ENCODE results near the gene CHDH.
A peak's percentile ranks its signal among the peaks of the same experiment; 100 is the strongest.

The CHDH gene

DNA sequence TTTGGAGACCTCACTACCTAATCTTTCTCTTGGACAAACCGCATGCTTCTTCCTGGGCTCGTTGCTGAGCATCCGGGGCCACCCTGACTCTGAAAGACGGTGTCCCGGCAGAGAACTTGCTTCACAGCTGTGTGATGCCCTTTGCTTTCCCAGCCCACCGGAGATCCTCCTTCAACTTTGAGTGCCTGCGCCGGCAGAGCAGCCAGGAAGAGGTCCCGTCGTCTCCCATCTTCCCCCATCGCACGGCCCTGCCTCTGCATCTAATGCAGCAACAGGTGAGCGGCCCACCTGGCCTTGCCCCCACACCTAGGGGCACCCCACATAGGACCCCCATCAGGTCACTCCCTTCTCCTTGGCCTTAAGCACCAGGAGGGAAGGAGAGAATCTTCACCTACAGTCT lies 37.7 kb downstream of the CHDH start:
- DNase-seq (ENCODE audit: low read depth in 2 of 2), result no peak

DNA sequence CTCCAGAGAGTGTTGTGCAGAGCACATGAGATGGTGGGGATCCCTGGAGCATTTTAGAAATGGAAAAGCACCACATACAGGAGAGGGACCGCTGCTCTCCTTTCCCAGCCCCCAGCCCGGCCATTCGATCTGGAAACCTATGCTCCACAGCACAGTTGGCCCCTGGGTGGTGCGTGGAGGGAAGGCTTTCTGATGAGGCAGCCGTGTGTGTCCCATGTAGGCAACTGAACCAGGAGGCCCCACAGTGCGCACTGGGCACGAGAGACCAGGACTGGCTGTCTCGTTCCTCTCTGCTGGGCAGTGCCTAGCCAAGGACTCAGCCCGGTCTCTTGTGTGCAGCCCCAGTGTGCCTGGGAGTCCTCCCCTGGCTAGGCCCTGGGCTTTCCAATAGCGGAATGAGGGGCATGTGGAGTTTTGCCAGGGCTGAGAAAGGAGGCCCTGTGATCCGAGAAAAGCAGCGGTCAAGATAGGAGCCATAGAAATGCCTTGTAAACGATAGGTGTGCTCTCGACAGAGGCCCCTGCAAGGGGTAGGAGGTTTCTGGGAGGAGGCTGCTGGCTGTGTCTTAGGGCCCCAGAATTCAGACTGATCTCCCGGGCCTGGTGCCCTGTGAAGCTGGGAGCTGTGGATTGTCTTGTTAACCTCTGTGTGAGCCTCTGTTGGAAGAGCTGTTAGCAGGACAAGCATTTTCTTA lies 39.0 kb downstream of the CHDH start:
- DNase-seq (ENCODE audit: low read depth in 2 of 2), result no peak

DNA sequence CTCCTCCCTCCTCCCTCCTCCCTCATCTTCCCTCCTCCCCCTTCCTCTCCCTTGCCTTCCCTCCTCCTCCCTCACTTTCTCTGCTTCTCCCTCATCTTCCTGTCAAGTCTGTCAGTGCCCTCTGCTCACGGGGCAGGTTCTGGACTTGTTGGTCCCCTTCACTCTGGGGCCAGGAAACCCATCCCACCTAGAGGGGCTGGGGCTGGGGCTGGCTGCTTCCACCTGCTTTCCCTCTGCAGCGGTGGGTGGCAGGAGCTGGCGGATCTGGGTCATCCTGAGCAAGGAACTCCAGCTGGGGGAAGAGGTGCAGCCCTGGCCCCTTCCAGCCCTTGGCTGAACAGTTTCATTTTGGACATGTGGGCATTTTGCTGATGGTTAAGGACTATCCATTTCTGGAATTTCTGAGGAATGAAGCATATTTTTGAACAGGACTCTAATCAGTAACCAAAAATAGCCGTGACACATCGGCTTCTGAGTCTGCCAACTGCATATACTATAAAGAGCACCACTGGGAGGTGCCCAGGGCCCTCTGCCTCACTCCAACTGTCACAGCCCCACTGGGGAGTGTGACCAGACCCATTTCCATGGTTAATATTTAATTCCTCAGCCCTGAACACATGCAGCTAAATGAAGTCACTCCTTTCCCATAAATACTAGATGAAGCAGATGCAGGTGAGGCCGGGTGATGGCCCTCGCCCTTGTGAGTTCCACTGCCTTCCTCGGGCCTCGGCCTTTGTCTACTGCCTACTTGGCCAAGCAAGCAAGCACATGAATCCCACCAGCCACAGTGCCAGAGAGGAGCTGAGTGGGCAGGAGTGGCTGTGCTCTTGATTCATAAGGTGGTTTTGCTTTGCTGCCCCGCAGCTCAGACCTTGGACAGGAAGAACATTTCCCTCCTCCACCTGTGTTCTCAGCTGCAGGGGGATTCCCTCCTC lies 39.8 kb downstream of the CHDH start:
- peak; percentile 54 to 57 for DNase-seq (ENCODE audit: low read depth in 2 of 2)

DNA sequence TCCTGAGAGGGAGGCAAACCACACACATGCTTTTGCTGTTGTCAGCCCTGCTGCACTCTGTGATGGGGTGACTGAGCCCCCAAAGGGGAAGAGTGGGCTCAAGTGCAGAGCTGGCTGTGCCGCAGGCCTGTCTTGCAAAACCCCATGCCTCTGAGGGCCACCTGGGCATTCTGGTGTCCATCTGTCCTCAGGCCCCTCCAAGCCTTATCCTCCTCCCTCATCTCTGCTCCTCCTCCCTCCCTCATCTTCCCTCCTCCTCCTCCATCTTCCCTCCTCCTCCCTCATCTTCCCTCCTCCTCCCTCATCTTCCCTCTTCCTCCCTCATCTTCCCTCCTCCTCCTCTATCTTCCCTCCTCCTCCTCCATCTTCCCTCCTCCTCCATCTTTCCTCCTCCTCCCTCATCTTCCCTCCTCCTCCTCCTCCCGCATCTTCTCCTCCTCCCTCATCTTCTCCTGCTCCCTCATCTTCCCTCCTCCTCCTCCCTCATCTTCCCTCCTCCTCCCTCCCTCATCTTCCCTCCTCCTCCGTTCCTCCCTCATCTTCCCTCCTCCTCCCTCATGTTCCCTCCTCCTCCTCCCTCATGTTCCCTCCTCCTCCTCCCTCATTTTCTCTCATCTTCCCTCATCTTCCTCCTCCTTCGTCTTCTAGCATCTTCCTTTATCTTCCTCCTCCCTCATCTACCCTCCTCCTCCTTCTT lies 40.6 kb downstream of the CHDH start:
- DNase-seq (ENCODE audit: low read depth in 2 of 2), result no peak

DNA sequence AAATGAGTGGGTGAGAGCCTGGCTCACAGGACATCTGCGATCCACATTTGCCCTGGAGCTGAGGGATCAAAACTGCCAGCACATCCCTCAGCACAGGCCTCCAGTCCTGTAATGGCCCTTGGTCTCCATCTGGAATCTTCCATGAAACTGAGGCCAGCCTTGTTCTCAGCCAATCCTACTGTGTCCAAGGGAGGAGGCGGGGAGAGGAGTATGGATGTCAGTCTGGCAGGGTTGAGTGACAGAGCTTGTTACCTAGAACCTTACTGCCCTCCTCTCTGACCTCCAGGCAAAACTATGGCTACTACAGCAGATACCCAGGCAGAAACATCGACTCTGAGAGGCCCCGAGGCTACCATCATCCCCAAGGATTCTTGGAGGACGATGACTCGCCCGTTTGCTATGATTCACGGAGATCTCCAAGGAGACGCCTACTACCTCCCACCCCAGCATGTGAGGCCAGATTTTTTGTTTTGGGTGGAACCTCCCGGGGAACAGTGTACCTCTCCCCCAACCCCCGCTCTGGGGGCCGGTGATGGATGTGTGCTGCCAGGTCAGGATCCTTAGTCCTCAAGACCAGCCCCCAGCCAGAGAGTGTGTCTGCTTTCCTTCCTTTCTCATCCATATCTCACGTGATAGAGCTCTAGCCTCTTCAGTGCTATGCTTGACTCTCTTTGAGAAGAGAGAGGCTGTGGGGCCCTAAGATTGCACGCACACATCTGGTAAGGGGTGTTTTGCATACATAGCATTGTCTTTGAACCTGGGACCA lies 41.3 kb downstream of the CHDH start:
- DNase-seq (ENCODE audit: low read depth in 2 of 2), result peak; percentile 74 to 75

DNA sequence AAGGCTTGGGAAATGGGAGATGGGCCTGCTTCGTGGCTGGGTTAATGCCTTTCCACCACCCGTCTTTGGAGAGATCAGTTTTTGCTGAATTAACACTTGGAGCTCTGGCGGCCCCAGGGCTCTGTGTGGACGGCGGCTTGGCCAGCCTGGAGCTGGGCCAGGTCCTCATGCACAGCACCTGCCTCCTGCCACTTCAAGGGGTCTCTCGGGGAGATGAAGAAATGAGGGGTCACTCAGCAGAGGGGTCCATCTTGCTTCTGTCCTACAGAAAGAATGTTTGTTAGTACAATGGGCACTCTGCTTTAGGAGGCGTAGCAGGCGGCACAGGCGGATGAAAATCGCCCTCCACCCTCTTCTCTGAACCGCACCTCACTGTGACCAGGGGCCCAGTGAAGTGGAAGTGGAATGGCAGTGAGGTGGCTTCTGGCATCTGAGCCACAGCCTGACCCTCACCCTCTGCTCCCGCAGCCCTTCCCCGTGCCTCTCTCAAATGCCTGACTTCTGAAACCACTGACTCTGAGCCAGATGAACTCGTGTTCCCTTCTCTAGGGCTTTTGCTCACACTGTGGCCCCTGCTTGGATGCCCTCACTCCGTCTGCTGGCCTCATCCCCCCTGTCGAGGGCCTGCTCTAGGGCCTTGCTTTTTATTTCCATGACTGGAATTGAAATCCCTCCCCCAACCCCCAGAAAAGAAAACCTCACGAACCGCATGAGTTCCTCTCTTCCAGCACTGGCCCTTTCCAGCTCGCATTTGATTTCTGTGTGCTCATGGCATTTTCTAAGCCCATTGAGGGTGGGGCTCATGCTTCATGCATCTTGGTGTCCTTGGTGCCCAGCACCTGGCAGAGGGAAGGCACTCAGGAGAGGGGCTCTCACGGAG lies 42.2 kb downstream of the CHDH start:
- DNase-seq (ENCODE audit: low read depth in 2 of 2), result peak; percentile 12

DNA sequence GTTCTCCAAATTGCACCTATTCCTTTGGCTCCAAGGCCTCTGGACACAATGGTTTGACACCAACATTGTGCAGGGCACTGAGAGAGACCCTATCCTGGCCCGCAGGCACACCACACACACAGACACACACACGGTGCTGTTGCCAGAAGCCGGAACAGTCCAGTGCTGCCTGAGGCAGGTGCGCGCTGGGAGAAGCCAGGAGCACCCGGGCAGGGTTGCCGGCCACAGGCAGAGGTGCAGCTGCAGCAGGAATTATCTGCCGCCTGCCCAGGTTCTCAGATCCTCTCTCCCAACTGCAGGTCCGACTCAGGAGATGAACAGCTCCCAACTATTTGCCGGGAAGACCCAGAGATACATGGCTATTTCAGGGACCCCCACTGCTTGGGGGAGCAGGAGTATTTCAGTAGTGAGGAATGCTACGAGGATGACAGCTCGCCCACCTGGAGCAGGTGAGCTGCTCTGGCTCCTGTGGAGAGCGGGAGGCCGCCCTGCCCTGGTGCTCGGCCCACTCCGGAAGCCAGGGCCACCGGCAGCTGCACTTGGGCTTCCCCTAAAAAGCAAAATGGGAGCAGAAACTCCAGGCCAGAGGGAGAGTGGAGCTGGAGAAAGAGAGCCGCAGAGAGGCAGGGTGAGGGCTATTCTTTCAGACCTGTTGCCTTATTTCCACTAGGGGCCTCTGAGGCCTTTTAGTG lies 42.9 kb downstream of the CHDH start:
- no peak for DNase-seq (ENCODE audit: low read depth in 2 of 2)

DNA sequence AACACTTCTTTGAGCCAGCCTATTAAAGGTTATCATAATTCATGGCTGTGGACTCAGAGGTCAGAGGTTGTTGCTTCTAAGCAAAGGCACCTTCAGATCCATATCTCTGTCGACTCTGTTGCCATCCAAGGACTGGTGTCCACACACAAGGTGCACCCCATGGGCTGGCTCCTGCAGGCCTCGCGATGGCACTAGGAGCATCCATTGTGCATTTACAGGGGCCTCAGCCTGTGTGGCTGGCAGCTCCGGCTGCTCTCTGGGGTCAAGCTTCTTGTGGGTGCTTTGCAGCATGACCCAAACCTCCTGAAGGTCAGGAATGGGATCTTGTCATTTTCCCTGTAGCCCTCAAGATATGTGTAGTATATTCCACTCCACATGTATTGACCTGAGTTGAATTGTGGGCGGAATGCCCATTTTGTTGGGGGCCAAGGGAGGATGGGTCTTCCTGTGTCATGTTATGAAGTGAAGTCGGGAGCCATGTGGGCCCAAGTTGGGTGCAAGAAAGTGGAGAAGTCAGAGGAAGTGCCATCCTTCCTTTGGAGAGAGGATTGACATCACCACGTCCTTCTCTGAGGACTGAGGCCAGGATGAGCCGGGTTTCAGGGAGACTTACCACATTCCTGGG lies 43.9 kb downstream of the CHDH start:
- no peak for DNase-seq (ENCODE audit: low read depth in 2 of 2)

DNA sequence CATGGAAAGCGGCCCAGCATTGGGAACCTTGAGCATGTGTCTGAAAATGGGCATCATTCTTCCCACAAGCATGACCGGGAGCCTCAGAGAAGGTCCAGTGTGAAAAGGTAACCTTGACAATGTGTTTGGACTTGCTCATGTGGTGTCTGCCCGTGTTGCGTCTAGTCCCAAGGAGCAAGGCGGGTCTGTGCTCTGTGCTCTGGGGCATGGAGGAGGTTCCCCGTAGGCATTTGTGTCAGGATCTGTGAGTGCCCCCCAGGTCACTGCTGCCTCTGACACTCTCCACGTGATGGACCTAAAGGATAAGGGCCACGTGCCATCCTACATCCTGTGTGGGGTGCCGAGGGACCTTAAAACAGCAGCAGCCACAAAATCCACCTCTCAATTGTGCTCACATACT lies 44.9 kb downstream of the CHDH start:
- DNase-seq (ENCODE audit: low read depth in 2 of 2), result no peak

DNA sequence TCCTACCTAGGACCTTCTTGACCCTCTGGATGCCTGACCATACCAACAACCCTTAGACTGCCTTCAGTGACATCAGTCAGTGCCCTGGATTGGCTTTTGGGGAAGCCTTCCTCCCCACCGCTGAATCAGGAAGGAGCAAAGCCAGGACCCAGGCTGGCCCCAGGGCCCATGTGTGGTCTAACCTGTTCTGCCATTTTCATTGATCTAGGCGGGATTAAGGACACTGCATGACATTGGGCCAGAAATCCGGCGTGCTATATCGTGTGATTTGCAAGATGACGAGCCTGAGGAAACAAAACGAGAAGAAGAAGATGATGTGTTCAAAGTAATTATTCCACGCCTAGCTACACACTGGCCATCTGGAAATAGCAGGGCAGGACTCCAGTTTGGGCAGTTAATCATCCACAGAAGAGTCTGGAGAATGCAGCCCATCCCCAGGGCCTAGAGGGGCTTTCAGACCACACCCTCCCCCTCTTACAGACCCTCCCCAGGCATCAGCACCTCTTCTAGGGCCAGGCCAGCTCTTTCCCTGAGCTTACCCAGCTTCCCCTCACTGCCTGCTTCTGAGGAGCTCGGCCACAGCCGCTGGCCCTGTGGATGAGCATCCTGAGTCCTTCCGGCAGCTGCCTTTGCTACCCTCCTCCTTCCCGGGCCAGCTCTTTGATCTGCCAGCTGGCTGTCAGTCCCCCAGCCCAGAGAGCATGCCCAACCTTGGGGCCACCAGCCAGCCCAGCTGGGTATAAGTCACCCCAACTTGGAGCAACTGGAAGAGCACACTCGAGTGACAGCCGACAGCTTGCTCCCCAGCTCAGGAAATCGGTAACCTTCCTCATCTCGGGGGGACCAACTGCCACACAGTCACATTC lies 45.9 kb downstream of the CHDH start:
- DNase-seq (ENCODE audit: low read depth in 2 of 2), result no peak

DNA sequence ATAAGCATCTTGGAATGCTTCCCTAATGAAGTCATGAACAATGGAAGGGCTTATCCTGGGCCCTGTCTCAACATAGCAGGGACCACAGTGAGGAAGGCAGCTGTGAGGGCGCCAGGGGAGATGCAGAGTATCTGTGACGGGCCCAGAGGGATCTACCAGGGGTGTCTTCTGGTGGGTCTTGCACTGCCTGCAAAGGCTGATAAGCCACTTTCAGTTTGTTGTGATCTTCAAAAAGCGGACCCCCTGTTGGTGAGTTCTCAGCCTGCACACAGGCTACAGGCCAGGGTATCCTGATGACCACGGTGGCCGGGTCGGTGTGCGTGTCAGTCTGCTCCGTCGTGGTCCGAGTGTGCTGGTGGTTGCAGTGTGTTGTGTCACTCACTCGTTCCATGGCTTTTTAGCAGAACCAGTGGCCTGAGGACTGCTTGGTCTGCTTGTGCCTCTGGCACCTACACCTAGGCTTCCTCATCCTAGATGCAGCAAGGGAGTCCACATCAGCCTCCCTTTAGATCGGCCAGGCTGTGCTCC lies 46.8 kb downstream of the CHDH start:
- no peak for DNase-seq (ENCODE audit: low read depth in 2 of 2)

DNA sequence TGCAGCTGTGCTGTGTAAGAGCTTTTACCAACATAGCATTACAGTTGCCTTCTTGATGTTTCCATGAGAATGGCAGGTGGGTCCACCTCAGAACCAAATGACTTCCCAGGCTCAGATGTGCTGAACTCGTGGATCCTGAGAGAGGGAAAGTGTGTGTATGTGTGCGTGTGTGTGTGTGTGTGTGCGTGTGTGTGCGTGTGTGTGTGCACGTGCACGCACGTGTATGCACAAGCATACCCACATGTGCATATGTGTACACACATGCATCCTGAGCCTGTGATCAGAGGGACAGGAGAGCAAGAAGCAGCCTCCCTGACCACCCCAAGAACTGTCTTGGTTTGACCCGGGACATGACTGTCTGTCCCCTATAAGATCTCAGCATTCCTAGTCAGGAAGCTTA lies 48.1 kb downstream of the CHDH start:
- DNase-seq (ENCODE audit: low read depth in 2 of 2), result no peak

DNA sequence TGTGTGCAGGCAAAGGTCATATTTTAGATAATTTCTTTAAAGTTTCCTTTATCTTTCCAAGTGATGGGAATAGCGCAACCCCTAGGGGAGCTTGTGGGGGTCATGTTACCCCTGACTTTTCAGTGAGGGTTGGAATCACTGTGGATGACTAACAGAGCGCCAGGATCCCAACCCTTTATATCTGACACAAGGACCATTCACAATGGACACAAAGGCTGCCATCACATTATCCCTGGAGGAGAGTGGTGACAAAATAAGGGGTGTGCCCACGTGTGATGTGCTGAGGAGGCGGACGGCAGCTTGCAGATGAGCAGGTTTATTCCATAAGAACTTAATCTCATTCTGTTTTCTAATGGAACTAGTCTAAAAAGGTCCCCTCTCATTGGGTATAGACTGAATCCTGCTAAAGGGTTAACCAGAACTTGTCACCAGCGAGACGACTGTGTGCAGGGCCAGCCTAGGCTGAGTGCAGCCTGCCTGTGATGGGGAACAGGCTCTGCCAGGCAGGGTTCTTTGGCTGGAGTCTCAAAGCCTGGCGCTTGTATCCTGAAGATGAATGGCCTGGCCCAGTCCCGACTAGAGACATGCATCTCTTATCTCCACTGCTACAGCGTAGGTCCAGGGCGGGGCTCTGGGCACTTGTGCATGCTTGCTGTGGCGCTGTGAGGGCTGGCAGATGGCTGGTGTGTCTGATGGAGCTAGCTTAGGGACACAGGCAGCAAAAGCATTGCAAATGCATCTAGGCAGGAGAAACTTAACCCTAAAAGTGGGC lies 50.2 kb downstream of the CHDH start:
- DNase-seq (ENCODE audit: low read depth in 2 of 2), result no peak

DNA sequence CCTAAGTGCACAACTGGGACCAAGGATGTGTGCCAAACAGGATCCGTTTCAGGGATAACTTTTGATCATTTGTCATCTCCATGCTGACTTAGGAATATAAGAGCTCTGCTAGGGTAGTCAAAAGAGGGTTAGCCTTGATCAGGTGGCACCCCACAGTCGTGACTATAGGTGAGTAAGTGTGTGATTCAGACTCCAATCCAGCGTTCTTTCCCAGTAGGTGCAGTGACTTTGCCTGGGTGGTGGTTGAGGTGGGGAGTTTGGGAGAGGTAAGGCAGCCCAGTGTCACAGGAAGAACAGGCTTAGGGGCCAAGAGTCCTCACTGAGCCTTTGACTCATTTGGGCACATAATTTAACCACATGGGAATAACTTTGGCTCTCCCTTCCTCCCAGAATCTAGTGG lies 51.0 kb downstream of the CHDH start:
- no peak for DNase-seq (ENCODE audit: low read depth in 2 of 2)

DNA sequence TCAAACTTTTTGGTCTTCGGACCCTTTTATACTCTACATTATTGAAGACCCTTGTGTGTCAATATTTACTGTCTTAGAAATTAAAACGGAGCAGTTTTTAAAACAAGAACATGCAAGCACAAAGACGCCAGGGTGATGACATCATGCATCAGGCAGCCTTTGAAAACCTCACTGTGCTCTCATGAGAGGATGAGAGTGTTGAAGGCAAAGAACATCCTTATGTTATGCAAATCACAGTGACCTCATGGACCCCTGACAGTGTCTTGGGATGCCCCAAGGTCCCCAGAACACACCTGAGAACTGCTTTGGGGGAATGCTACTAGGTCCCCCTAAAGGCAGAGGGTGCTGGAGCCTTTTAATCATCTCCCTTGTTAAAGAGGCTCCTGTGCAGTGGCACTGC lies 51.6 kb downstream of the CHDH start:
- no peak for DNase-seq (ENCODE audit: low read depth in 2 of 2)

DNA sequence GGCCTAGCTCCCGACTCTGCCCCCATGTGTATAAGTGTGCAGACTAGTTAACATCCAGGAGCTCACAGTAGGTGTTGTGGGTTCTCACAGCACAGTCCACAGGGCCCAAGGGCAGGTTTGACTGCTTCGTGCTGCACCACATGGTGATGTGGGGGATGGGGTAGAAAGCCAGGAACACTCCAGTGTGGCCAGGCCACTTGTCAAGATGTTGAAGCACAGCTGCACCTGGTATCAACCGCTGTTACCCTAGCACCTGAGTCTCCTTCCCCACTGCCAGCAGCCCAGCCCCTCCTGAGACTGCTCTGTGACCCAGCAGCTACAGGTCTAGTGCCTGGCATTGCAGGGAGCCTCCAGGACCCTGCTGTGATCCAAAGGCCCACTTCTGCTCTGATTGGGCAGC lies 53.4 kb downstream of the CHDH start:
- DNase-seq (ENCODE audit: low read depth in 2 of 2), result no peak

DNA sequence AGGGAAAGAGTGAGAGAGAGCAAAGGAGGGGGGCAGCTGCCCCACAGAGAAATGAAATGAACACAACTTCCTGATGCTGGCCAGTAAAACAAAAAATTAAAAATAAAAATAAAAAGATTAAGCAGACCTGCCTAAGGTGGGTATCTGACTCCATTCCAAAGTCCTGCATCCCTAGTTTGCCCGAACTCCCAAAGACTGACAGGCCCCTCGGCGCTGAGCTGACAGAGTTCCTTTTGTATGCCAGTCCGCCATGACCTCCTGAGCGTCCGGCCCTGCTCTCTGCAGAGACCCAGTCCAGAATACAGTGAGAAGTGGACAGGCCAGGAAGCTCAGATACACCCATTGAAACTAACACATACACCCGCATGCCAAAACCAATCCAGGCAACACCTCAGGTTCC lies 54.9 kb downstream of the CHDH start:
- no peak for DNase-seq (ENCODE audit: low read depth in 2 of 2)

DNA sequence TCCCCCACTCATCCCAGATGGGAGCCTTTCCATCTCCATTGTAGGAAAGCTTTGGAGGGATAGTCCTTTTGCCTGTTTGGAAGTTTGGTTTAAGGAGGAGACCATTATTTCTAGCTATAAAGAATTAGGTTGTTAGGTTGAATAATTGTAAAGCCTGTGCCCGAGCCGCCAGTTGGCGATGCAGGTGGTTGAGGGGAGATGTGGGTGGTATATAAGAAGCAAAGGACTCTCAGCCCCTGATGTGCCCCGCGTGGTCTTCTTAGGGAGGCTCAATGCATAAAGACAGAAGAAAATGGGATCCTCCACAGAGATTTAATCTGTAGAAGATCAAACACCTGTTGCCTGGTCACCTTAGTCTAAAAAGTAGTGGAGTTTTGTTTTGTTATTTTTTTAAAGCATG lies 55.7 kb downstream of the CHDH start:
- no peak for DNase-seq (ENCODE audit: low read depth in 2 of 2)
